Endothelial cell of umbilical vein (primary cell): ENCODE data around the gene CHRNA9. TPM values are rescaled to one million over a fixed set of nuclear protein-coding genes. Genes with fewer than 3 reads are reported as not detected.

Source experiments
- BruUV-seq: library from RNA; stranded (reverse); fragments of 400-500 nt; replicated peaks from 2 replicates; lab custom pipeline; 2021; lab: Mats Ljungman, UMichigan
- CTCF ChIA-PET: fragments of 300-600, 350-600 bp; sonication (Branson Sonifier 250); formaldehyde crosslinking; loops from one replicate; lab custom pipeline; 2021; ENCODE audit warnings: antibody characterized with exemption, inconsistent platforms; lab: Charles Lee
- POLR2A ChIA-PET: fragments of 300-600, 350-600 bp; sonication (Branson Sonifier 250); formaldehyde crosslinking; loops from one replicate; lab custom pipeline; 2021; ENCODE audit warnings: antibody characterized with exemption, inconsistent platforms; lab: Charles Lee
- DNase-seq: peaks from one replicate; pipeline ENCODE4 v3.0.0-alpha.2; 2011; ENCODE audit warnings: low read depth, low spot score
- FAIRE-seq: peaks from 2 replicates; lab custom pipeline; 2011; peaks lifted over from hg19 to GRCh38; lab: Jason Lieb, UNC
- H2AFZ ChIP-seq: 2 replicates; pipeline ENCODE4 v1.6.0; 2012; ENCODE audit warnings: low read depth, low read length, control low read depth, inconsistent platforms
- H3K27ac ChIP-seq: 2 replicates; pipeline ENCODE4 v1.5.1; 2011; ENCODE audit warnings: low read depth, mild to moderate bottlenecking, control low read depth, low read length, moderate library complexity; ENCODE audit not compliant: insufficient read depth
- H3K27me3 ChIP-seq, 2 experiments: 2 replicates each; pipeline versions ENCODE4 v1.6.0 to v1.6.1; 2011; ENCODE audit warnings: low read length in 2 of 2, mixed read lengths in 1 of 2; ENCODE audit not compliant: control insufficient read depth in 2 of 2, insufficient read depth in 2 of 2
- H3K36me3 ChIP-seq, 2 experiments: 2 replicates in 1 of 2; 3 replicates in 1 of 2; pipeline ENCODE4 v1.5.1; 2011; ENCODE audit warnings: low read length in 2 of 2, mild to moderate bottlenecking in 1 of 2, moderate library complexity in 1 of 2; ENCODE audit not compliant: control insufficient read depth in 2 of 2, insufficient read depth in 2 of 2; ENCODE audit errors: extremely low read depth in 1 of 2
- H3K4me1 ChIP-seq: 3 replicates; pipeline ENCODE4 v1.5.1; 2011; ENCODE audit warnings: mild to moderate bottlenecking, low read length; ENCODE audit not compliant: control insufficient read depth, insufficient read depth; ENCODE audit errors: extremely low read depth
- H3K4me2 ChIP-seq: 2 replicates; pipeline ENCODE4 v1.6.1; 2011; ENCODE audit warnings: low read length, control low read depth, mixed read lengths; ENCODE audit not compliant: insufficient read depth
- H3K4me3 ChIP-seq, 3 experiments: fragments of 200-600 bp in 1 of 3; sonication (generic), shearing (Covaris generic) in 1 of 3; replicated peaks in 1 of 3; 2 replicates each; pipeline ENCODE4 v1.5.1; 2011 to 2016; ENCODE audit warnings: control low read depth in 3 of 3, low read length in 3 of 3, mild to moderate bottlenecking in 2 of 3, inconsistent platforms in 1 of 3, low read depth in 1 of 3, moderate library complexity in 1 of 3; ENCODE audit not compliant: insufficient read depth in 1 of 3
- H3K79me2 ChIP-seq: 2 replicates; pipeline ENCODE4 v1.6.0; 2012; ENCODE audit warnings: low read length, inconsistent platforms; ENCODE audit not compliant: control insufficient read depth, insufficient read depth
- H3K9ac ChIP-seq: replicated peaks from 2 replicates; pipeline ENCODE3; 2011; ENCODE audit warnings: low read length, control low read depth; ENCODE audit not compliant: insufficient read depth; ENCODE audit errors: extremely low read depth
- H3K9me1 ChIP-seq: replicated peaks from 3 replicates; pipeline ENCODE4 v1.6.0; 2011; ENCODE audit warnings: mild to moderate bottlenecking, low read length; ENCODE audit not compliant: control insufficient read depth, insufficient read depth; ENCODE audit errors: extremely low read depth
- H3K9me3 ChIP-seq: replicated peaks from 2 replicates; pipeline ENCODE4 v1.5.1; 2012; ENCODE audit warnings: low read length, inconsistent platforms; ENCODE audit not compliant: control insufficient read depth, insufficient read depth
- H4K20me1 ChIP-seq: replicated peaks from 2 replicates; pipeline ENCODE3; 2011; ENCODE audit warnings: mild to moderate bottlenecking, low read length; ENCODE audit not compliant: control insufficient read depth, insufficient read depth; ENCODE audit errors: extremely low read depth
- EZH2 ChIP-seq: IDR thresholded peaks from 2 replicates; pipeline ENCODE4 v1.6.1; 2012; ENCODE audit warnings: borderline replicate concordance, low read depth, mild to moderate bottlenecking, moderate library complexity, low read length, inconsistent platforms; ENCODE audit not compliant: severe bottlenecking
- FOS ChIP-seq: IDR thresholded peaks from 2 replicates; pipeline ENCODE4 v1.6.1; 2011; ENCODE audit warnings: mild to moderate bottlenecking, low read length, moderate library complexity, borderline replicate concordance; ENCODE audit not compliant: insufficient read depth
- GATA2 ChIP-seq: IDR thresholded peaks from 2 replicates; pipeline ENCODE4 v1.7.0; 2011; ENCODE audit warnings: low read depth, mild to moderate bottlenecking, moderate library complexity, mixed read lengths, low read length; ENCODE audit not compliant: insufficient read length, insufficient read depth
- JUN ChIP-seq: IDR thresholded peaks from 2 replicates; pipeline ENCODE4 v1.6.1; 2011; ENCODE audit warnings: borderline replicate concordance, low read depth; ENCODE audit not compliant: insufficient read length, insufficient read depth
- MYC ChIP-seq: IDR thresholded peaks from one replicate; pipeline ENCODE4 v1.6.1; 2011; ENCODE audit warnings: mild to moderate bottlenecking, low read depth, low read length
- POLR2A ChIP-seq: IDR thresholded peaks from 2 replicates; pipeline ENCODE4 v1.6.1; 2012; ENCODE audit warnings: low read depth, mild to moderate bottlenecking, control low read depth, low read length
- POLR2AphosphoS5 ChIP-seq: IDR thresholded peaks from 2 replicates; pipeline ENCODE4 v1.6.1; 2012; ENCODE audit warnings: low read depth, mild to moderate bottlenecking, control low read depth, low read length, moderate library complexity; ENCODE audit not compliant: insufficient read depth
- dilution Hi-C: fragments of 300-500 bp; cut with MboI; formaldehyde crosslinking; loops from one replicate; pipeline ENCODE4 v1.15.0; 2019; ENCODE audit warnings: low sequenced_read_pairs; ENCODE audit not compliant: extremely low pct_ligation_motif_present
- intact Hi-C: fragments of 100-400 bp; cut with micrococcal nuclease; formaldehyde crosslinking; loops from one replicate; pipeline ENCODE4 v1.10.0; 2022
- polyA plus RNA-seq, 4 experiments: library from polyadenylated mRNA; depleted of rRNA in 3 of 4; stranded (reverse) in 3 of 4; unstranded in 1 of 4; fragments of >200 nt; gene quantifications; 2 replicates each; pipeline versions ENCODE4 v1.2.1 to v1.2.3, GENCODE V29; 2011 to 2012; ENCODE audit warnings: missing spikeins in 1 of 4
- total RNA-seq: library from RNA; stranded (reverse); gene quantifications from 2 replicates; pipeline ENCODE4 v1.2.3, GENCODE V29; 2021
- TF ChIP-seq, protein P1 (sequence below), 2 donors: IDR thresholded peaks; 1 replicate in 1 of 2; 2 replicates in 1 of 2; pipeline ENCODE4 v1.5.1; 2011; ENCODE audit warnings: low read length in 2 of 2, mild to moderate bottlenecking in 2 of 2, moderate library complexity in 2 of 2, control low read depth in 1 of 2, inconsistent platforms in 1 of 2, low read depth in 1 of 2; ENCODE audit not compliant: insufficient read depth in 1 of 2; ENCODE audit errors: extremely low read depth in 1 of 2
- TF ChIP-seq, protein P2 (sequence below): IDR thresholded peaks from 2 replicates; pipeline ENCODE4 v1.6.1; 2011; ENCODE audit not compliant: insufficient read depth, insufficient read length

The CHRNA9 gene
- total and polyA plus RNA-seq, 2 donors (not counting 3 experiments of a cell fraction or from before 2014, with no cell fraction given) = not detected

DNA sequence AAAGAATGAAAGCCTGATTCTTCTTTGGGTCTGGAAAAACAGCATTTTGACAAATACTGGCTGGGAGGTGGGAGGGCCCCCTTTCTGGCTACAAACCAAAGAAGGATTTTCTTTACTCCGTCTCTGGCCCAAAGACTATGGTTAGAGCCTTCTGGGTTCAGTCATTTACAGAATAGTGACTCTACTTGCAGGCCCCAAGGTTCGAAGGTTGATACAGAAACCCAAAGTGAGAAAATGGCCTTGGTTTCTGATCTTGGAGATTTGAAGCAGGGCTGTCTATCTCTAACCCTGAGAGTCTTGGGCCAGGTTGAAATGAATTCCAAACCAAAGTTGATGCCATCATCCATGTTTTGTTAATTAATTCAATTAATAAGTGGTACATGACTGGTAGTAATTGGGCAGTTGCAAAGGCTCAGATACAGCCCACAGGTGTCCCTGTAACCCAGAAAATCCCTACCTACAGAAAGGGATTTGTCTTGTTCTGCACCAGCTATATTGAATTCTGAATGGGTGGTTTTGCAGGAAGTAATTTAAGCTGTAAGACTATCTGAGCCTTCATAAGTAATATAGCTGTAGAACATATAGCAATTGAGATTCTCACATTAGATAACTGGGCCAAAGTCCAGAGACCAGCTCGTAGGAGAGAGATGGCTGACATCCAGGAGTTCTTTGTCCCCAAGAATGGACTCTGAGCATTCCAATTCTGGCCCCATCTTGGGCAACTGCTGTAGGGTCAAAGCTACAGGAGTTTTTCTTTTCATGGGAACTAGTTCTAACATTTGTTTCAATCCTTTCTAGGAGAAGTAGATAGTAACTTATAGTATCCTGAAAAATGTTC lies 34.5 kb downstream of the CHRNA9 start:
- ChIA-PET POLR2A (no interaction called here), CTCF (no interaction called here)
- Histone ChIP-seq H3K9me1 (no peaks in the 10 kb centered on the region), H3K9ac (no peak overlapping the region), H3K36me3 (no peaks in the 10 kb centered on the region), H2AFZ (no peak overlapping the region), H3K27me3 (no peaks in the 10 kb centered on the region), H3K4me1 (no peaks in the 10 kb centered on the region), H3K79me2 (no peaks in the 10 kb centered on the region), H3K9me3 (no peaks in the 10 kb centered on the region), H4K20me1 (no peaks in the 10 kb centered on the region), H3K27ac (no peak overlapping the region), H3K4me3 (no peak overlapping the region), H3K4me2 (no peak overlapping the region)
- BruUV-seq = no TSS peak
- dilution Hi-C loops = no loop called here
- intact Hi-C loops = no loop called here
- TF ChIP-seq POLR2AphosphoS5 (no peak), FOS (no peak), EZH2 (no peak), JUN (no peak), MYC (no peak), GATA2 (no peak), POLR2A (no peak)
- TF ChIP-seq, protein P1, sequence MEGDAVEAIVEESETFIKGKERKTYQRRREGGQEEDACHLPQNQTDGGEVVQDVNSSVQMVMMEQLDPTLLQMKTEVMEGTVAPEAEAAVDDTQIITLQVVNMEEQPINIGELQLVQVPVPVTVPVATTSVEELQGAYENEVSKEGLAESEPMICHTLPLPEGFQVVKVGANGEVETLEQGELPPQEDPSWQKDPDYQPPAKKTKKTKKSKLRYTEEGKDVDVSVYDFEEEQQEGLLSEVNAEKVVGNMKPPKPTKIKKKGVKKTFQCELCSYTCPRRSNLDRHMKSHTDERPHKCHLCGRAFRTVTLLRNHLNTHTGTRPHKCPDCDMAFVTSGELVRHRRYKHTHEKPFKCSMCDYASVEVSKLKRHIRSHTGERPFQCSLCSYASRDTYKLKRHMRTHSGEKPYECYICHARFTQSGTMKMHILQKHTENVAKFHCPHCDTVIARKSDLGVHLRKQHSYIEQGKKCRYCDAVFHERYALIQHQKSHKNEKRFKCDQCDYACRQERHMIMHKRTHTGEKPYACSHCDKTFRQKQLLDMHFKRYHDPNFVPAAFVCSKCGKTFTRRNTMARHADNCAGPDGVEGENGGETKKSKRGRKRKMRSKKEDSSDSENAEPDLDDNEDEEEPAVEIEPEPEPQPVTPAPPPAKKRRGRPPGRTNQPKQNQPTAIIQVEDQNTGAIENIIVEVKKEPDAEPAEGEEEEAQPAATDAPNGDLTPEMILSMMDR (IDR thresholded peaks at IDR 0.05; ENCODE audit: extremely low read depth in 1 of 2, insufficient read depth in 1 of 2, low read depth in 1 of 2, low read length in 2 of 2) = no peak
- TF ChIP-seq, protein P2, sequence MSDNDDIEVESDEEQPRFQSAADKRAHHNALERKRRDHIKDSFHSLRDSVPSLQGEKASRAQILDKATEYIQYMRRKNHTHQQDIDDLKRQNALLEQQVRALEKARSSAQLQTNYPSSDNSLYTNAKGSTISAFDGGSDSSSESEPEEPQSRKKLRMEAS = no peak
- FAIRE-seq = no peak
- no peak for DNase-seq
